Ovary (tissue), 3 donors: Measurements from ENCODE around the gene AKNA.

Experiments used
- EP300 ChIP-seq: sonication (generic); formaldehyde crosslinking; IDR thresholded peaks from one replicate; pipeline ENCODE4 v1.6.1; 2017; ENCODE audit warnings: antibody characterized with exemption
- POLR2A ChIP-seq: fragments of 450-650 bp; IDR thresholded peaks from one replicate; pipeline ENCODE4 v1.6.1; 2017; ENCODE audit warnings: antibody characterized with exemption, mild to moderate bottlenecking, moderate library complexity
- TF ChIP-seq, protein P1 (sequence below), 3 donors: fragments of 450-650 bp in 2 of 3; fragments of 200-600 bp in 1 of 3; IDR thresholded peaks; one replicate each; pipeline versions ENCODE4 v1.5.1 to v1.8.0; 2016 to 2022; ENCODE audit warnings: antibody characterized with exemption in 3 of 3, mild to moderate bottlenecking in 1 of 3
- donor health status: DM: no; HTN: no; CAD: no.

DNA sequence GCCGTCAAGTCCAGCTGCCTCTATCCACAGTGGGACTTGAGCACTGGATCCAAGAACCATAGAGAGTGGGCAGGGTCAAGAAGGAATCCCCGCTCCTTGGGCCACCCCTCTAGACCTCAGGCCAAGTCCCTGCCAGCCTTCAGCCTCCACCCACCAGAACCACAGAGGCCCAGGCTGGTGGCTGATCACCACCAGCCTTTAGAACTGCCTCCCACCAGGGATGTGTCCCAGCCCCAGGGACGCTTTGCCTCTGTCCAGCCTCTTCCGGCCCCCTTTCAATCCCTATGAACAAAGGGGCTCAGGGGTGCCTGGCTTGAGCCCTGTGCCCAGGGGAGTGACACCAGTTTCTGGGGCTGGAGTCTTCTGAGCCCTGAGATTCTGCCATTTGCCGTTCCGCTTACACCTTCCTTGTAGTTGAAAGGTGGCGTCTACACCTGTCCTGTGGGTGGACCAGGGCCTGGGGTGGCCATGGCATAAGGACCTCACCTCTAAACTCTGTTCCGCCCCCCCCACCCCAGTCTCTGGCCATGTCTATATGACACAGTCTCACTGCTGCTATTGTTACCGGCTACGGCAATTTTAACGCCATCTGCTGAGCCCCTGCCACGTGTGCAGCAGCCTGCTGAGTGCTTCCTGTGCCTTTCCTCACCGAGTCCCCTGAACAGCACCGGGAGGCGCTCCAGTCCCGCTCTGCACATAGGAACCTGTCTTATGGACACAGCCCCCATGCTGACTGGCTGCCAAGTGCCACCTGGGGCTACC, 100.6 kb downstream of the AKNA start:
- TF ChIP-seq, protein P1, sequence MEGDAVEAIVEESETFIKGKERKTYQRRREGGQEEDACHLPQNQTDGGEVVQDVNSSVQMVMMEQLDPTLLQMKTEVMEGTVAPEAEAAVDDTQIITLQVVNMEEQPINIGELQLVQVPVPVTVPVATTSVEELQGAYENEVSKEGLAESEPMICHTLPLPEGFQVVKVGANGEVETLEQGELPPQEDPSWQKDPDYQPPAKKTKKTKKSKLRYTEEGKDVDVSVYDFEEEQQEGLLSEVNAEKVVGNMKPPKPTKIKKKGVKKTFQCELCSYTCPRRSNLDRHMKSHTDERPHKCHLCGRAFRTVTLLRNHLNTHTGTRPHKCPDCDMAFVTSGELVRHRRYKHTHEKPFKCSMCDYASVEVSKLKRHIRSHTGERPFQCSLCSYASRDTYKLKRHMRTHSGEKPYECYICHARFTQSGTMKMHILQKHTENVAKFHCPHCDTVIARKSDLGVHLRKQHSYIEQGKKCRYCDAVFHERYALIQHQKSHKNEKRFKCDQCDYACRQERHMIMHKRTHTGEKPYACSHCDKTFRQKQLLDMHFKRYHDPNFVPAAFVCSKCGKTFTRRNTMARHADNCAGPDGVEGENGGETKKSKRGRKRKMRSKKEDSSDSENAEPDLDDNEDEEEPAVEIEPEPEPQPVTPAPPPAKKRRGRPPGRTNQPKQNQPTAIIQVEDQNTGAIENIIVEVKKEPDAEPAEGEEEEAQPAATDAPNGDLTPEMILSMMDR (IDR thresholded peaks at IDR 0.05) = no peak
- TF ChIP-seq EP300 (no peak), POLR2A (no peak)
